AG10803 (cell line): ENCODE measurements around the gene POLD1.
"Not testable (repeated sequence)": the region's sequence is repeated elsewhere in the genome, so short reads cannot be mapped to it uniquely, and the experiment has no call there.

Experiments
- DNase-seq: peaks from one replicate; pipeline ENCODE4 v3.0.0; 2010; ENCODE audit warnings: low read depth
- H3K4me3 ChIP-seq: 2 replicates; pipeline ENCODE4 v1.5.1; 2011; ENCODE audit warnings: mild to moderate bottlenecking, low read length, control low read depth
- TF ChIP-seq, protein P1 (sequence below): conservative IDR thresholded peaks from 2 replicates; pipeline ENCODE4 v1.5.1; 2011; ENCODE audit warnings: mild to moderate bottlenecking, low read length, control low read depth, inconsistent platforms

The POLD1 gene

DNA sequence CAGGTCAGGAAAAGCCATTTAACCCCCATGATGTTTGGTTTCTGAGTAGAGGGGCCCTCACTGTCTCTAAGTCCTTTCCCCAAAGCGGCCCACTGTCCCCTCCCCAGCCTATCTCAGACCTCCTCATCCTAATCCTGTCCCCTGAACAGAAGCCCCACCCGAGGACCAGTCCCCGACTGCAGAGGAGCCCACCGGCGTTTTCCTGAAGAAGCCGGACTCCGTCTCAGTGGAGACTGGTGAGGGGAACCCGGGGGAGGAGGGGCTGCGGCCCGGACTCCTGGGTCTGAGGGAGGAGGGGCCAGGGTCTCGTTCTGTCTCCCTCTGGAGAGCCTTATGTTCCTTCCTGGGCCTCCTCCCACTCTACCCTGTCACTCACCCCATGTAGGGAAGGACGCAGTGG, 51.5 kb downstream of the POLD1 start:
- DNase-seq, result no peak
- H3K4me3 ChIP-seq, result no peak overlapping the region
- TF ChIP-seq, protein P1, sequence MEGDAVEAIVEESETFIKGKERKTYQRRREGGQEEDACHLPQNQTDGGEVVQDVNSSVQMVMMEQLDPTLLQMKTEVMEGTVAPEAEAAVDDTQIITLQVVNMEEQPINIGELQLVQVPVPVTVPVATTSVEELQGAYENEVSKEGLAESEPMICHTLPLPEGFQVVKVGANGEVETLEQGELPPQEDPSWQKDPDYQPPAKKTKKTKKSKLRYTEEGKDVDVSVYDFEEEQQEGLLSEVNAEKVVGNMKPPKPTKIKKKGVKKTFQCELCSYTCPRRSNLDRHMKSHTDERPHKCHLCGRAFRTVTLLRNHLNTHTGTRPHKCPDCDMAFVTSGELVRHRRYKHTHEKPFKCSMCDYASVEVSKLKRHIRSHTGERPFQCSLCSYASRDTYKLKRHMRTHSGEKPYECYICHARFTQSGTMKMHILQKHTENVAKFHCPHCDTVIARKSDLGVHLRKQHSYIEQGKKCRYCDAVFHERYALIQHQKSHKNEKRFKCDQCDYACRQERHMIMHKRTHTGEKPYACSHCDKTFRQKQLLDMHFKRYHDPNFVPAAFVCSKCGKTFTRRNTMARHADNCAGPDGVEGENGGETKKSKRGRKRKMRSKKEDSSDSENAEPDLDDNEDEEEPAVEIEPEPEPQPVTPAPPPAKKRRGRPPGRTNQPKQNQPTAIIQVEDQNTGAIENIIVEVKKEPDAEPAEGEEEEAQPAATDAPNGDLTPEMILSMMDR, result no peak

DNA sequence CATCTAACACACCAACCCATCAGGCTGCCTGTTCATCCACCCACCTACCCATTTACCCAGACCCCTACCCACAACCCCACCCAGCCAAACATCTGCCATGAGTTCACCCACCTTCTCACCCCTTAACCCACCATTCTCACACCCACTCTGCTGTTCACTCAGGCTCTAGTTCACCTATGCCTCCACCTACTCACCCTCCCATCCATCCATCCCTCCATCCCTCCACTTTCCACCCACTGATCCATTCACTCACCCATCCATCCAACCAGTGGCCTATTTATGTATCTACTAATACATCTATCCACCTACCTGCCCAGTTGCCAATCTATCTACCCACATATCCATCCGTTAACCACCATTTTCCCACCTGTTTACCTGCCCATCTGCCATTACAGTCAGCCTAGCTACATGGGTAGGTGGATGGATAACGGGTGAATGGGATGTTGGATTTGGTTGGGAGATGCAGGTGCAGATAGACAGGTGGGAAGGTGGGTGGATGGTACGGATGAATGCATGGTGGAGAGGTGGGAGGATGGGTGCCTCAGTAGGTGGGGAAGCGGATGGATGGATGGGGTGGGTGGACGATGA, 53.8 kb downstream of the POLD1 start:
- DNase-seq, result no peak
- no peak overlapping the region for H3K4me3 ChIP-seq
- TF ChIP-seq, protein P1, result no peak

DNA sequence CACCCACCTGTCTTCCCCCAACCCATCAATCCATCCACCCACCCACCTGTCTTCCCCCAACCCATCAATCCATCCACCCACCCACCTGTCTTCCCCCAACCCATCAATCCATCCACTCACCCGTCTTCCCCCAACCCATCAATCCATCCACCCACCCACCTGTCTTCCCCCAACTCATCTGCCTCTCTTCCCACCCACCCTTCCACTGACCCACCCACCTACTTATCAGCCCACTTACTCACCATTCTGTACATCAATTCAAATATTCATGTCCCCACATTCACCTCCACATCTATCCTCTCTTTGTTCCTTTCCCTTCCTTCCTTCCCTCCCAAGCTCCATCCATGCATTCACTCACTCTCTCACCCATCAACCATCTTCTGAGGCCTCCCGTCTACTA, 55.0 kb downstream of the POLD1 start:
- not testable (repeated sequence) for H3K4me3 ChIP-seq, DNase-seq

DNA sequence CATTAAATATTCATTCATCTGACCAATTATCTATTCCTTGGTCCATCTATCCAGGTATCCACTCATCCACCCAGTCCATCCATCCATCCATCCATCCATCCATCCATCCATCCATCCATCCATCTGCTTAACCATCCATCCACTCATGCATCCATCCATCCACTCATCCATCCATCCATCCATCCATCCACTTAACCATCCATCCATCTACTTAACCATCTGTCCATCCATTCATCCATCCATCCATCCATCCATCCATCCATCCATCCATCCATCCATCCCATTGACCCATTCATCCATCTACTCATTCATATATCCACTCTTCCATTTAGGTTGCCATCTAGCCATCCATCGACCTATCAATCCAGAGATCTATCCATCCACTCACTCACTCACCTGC, 59.9 kb downstream of the POLD1 start:
- no peak overlapping the region for H3K4me3 ChIP-seq
- TF ChIP-seq, protein P1, result no peak
- no peak for DNase-seq

DNA sequence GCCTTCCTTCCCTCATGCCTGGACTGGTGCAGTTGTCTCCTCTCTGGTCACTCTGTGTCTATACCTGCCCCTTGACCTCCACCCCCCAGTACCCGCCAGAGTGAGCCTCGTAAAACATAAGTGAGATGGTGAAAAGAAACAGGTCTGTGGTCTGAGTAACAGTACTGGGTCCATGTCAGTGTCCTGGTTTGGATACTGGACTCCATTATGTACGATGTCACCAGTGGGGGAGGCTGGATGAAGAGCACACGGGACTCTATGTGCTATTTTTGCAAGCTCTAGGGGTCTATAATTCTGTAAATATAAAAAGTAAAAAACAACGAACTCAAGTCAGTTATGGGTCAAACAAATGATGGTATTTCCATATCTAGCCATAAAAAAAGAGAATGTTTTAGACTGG, 62.9 kb downstream of the POLD1 start:
- TF ChIP-seq, protein P1, result no peak
- no peak overlapping the region for H3K4me3 ChIP-seq
- no peak for DNase-seq

DNA sequence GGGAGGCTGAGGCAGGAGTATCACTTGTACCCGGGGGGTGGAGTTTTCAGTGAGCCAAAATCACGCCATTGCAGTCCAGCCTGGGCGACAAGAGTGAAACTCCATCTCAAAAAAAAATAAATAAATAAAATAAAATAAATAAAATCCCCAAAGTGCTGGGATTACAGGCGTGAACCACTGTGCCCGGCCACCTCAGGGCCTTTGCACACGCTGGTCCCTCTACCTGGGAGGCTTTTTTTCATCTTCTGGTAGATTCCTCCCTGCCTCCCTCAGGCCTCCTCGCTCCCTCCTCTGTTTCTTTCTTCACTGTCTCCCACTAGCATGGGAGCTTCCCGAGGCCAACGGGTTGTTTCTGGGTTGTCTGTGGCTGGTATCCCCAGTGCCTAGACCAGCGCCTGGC, 63.6 kb downstream of the POLD1 start:
- no peak overlapping the region for H3K4me3 ChIP-seq
- DNase-seq, result no peak
- TF ChIP-seq, protein P1, result no peak

DNA sequence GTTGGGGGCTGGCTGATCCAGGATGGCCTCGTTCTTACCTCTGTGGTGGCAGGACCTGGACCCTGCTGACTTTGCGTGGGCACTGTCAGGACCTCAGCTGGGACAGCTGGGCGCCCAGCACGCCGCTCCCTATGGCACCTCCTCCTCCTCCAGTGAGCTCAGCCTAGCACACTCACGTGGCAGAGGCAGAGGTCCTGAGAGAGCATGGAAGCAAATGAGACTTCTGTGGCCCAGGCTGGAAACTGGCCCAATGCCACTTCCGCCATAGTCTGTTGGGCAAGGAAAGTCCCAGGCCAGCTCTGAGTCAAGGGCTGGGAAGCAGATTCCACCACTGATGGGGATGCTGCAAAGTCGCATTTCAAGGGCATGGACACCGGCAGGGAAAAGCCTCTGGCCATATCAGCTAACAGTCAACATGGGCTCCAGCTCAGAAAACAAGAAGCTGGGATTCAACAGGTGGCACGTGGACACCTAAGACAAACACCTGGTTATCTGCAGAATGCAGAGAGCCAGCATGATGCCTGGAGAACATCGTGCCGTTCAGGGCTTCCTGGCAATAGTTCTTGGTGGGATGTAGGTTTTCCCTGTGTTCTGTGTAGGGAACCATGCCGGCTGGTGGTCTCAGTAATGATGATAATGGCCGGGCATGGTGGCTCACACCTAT, 65.2 kb downstream of the POLD1 start:
- DNase-seq, result no peak
- TF ChIP-seq, protein P1, result no peak
- H3K4me3 ChIP-seq, result no peak overlapping the region
